Natural killer cell (primary cell): ENCODE data around the gene CCDC194. TPM values are rescaled to one million over a fixed set of nuclear protein-coding genes. Genes with fewer than 3 reads are reported as not detected.

ENCODE experiments used
- ATAC-seq, 3 donors: fragments of 150-1000 bp in 2 of 3; fragments of 200-7000 bp in 1 of 3; cut with Tn5 transposase; 1 replicate in 1 of 3; 2 replicates in 2 of 3; pipeline ENCODE4 v1.10.0; 2021; ENCODE audit warnings: mild to moderate bottlenecking in 2 of 3, moderate library complexity in 2 of 3
- DNase-seq, 2 donors: peaks; one replicate each; pipeline versions ENCODE4 v3.0.0 to v3.0.0-alpha.2; 2013 to 2021; ENCODE audit warnings: mixed read lengths in 1 of 2
- H3K27ac ChIP-seq: one replicate; pipeline ENCODE4 v1.5.1; 2013; ENCODE audit warnings: mild to moderate bottlenecking, low read length
- H3K27me3 ChIP-seq: one replicate; pipeline ENCODE4 v1.6.1; 2013; ENCODE audit warnings: low read length; ENCODE audit not compliant: control insufficient read depth, insufficient read depth
- H3K36me3 ChIP-seq: one replicate; pipeline ENCODE4 v1.6.1; 2013; ENCODE audit warnings: low read length; ENCODE audit not compliant: control insufficient read depth, insufficient read depth
- H3K4me1 ChIP-seq: one replicate; pipeline ENCODE4 v1.6.1; 2013; ENCODE audit warnings: low read length; ENCODE audit not compliant: control insufficient read depth, insufficient read depth
- H3K4me3 ChIP-seq: one replicate; pipeline ENCODE4 v1.5.1; 2013; ENCODE audit warnings: low read length
- H3K9me3 ChIP-seq: one replicate; pipeline ENCODE4 v1.6.1; 2013; ENCODE audit warnings: low read length; ENCODE audit not compliant: control insufficient read depth, insufficient read depth
- H3K27ac Mint-ChIP-seq, 2 donors: one replicate each; pipeline ENCODE4 v1.8.0; 2022; ENCODE audit warnings: mild to moderate bottlenecking in 2 of 2, mixed read lengths in 2 of 2, moderate library complexity in 1 of 2
- H3K27me3 Mint-ChIP-seq, 2 donors: one replicate each; pipeline ENCODE4 v1.8.0; 2022; ENCODE audit warnings: low read depth in 2 of 2, mixed read lengths in 2 of 2
- H3K36me3 Mint-ChIP-seq: one replicate; pipeline ENCODE4 v1.8.0; 2022; ENCODE audit warnings: mixed read lengths
- H3K4me1 Mint-ChIP-seq, 2 donors: one replicate each; pipeline ENCODE4 v1.8.0; 2022; ENCODE audit warnings: mixed read lengths in 2 of 2
- H3K4me3 Mint-ChIP-seq: one replicate; pipeline ENCODE4 v1.8.0; 2022; ENCODE audit warnings: mild to moderate bottlenecking, moderate library complexity, mixed read lengths
- H3K9me3 Mint-ChIP-seq, 2 donors: one replicate each; pipeline ENCODE4 v1.8.0; 2022; ENCODE audit warnings: mixed read lengths in 2 of 2
- WGBS: methylation state at CpG from one replicate; pipeline ENCODE4 v1.1.7; 2013; ENCODE audit warnings: missing lambda C conversion rate; ENCODE audit not compliant: insufficient coverage; 5-methylcytosine and 5-hydroxymethylcytosine counted together
- intact Hi-C: fragments of 100-400 bp; cut with micrococcal nuclease; formaldehyde crosslinking; loops from one replicate; pipeline ENCODE4 v1.14.2; 2022
- total RNA-seq, 4 donors: library from RNA; stranded (reverse); fragments of 120-200 nt in 1 of 4; gene quantifications; one replicate each; pipeline versions ENCODE4 v1.2.3 to v1.2.4, GENCODE V29; 2013 to 2022
- TF ChIP-seq, protein P1 (sequence below): fragments of 200-600 bp; IDR thresholded peaks from one replicate; pipeline ENCODE4 v1.8.0; 2022; ENCODE audit warnings: antibody characterized with exemption

CCDC194 gene
- total RNA-seq, 3 donors from 2014 or later (not counting 1 experiment from before 2014, with no cell fraction given), result 2.7 TPM; not detected in 1

GRCh38 chr19:17420475-17420924 lies 26.5 kb upstream of the CCDC194 start:
- peak overlapping the region; percentile 97 for H3K4me3 Mint-ChIP-seq
- no peaks in the 10 kb centered on the region for H3K9me3 ChIP-seq
- intact Hi-C loops, result no loop called here
- WGBS, result 6% methylated on average over 25 of the region's 25 CpGs
- H3K36me3 Mint-ChIP-seq, result no peaks in the 10 kb centered on the region
- H3K27ac Mint-ChIP-seq, result peak overlapping the region in 1 of 2 donors; percentile 91
- ATAC-seq (peak in 1 of 3 donors; percentile 21), DNase-seq (peak in 1 of 2 donors; percentile 53)
- H3K36me3 ChIP-seq, result no peaks in the 10 kb centered on the region
- H3K4me3 ChIP-seq, result peak overlapping the region; percentile 77
- peak overlapping the region; percentile 13 for H3K27ac ChIP-seq
- TF ChIP-seq, protein P1, sequence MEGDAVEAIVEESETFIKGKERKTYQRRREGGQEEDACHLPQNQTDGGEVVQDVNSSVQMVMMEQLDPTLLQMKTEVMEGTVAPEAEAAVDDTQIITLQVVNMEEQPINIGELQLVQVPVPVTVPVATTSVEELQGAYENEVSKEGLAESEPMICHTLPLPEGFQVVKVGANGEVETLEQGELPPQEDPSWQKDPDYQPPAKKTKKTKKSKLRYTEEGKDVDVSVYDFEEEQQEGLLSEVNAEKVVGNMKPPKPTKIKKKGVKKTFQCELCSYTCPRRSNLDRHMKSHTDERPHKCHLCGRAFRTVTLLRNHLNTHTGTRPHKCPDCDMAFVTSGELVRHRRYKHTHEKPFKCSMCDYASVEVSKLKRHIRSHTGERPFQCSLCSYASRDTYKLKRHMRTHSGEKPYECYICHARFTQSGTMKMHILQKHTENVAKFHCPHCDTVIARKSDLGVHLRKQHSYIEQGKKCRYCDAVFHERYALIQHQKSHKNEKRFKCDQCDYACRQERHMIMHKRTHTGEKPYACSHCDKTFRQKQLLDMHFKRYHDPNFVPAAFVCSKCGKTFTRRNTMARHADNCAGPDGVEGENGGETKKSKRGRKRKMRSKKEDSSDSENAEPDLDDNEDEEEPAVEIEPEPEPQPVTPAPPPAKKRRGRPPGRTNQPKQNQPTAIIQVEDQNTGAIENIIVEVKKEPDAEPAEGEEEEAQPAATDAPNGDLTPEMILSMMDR, result no peak
- no peaks in the 10 kb centered on the region for H3K27me3 ChIP-seq
- peaks cover 20% of the 10 kb centered on the region for H3K4me1 ChIP-seq
- no peaks in the 10 kb centered on the region for H3K27me3 Mint-ChIP-seq
- H3K9me3 Mint-ChIP-seq, result no peaks in the 10 kb centered on the region
- H3K4me1 Mint-ChIP-seq, result peaks cover 8 to 26% of the 10 kb centered on the region in 2 donors

- peak within 1 kb of the TSS; percentile 52 for H3K27ac ChIP-seq
- H3K27me3 Mint-ChIP-seq, result no peaks in the 10 kb centered on the region
- H3K4me1 Mint-ChIP-seq, result peaks cover 8 to 22% of the 10 kb centered on the region in 2 donors
- H3K4me3 Mint-ChIP-seq, result peak within 1 kb of the TSS; percentile 97
- no peaks in the 10 kb centered on the region for H3K9me3 Mint-ChIP-seq
- DNase-seq, result peak; percentile 91 to 100
- peak; percentile 97 to 99 (median 98) for ATAC-seq
- TF ChIP-seq, protein P1, result no peak
- no peaks in the 10 kb centered on the region for H3K36me3 ChIP-seq
- WGBS, result under 1% methylated on average over 85 of the region's 85 CpGs
- peak within 1 kb of the TSS; percentile 77 for H3K4me3 ChIP-seq
- peak within 1 kb of the TSS; percentile 91 to 95 for H3K27ac Mint-ChIP-seq
- no peaks in the 10 kb centered on the region for H3K36me3 Mint-ChIP-seq
- intact Hi-C loops, result no loop called here
- no peaks in the 10 kb centered on the region for H3K27me3 ChIP-seq
- H3K4me1 ChIP-seq, result peaks cover 18% of the 10 kb centered on the region
- H3K9me3 ChIP-seq, result no peaks in the 10 kb centered on the region
Measured at GRCh38 chr19:17419621-17420474, 25.9 kb upstream of the CCDC194 start, which contains the start of gene MVB12A. MVB12A (plus strand) TSS chr19:17420047; CDS start chr19:17420136, 89 bp downstream.

DNA sequence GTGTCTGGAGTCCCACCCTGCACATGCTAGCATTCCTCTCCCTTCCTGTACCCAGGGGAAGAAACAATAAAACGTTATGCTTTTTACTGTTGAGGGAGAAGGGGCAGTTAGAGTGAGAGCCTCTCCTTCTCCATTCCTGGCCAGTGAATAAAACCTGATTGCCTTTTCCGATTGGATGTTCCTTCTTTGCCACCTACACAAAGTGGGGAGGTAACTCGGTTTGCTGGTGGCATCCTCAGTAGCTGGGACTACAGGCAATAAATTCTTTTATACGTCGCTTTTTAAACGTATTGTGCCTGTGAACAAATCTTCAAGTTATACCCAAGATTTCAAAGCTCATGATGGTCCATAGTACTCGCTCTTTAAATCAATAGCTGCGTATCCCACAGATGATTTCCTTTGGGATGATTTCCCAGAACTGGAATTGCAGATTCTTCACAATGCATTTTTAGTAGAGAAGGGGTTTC lies 25.2 kb upstream of the CCDC194 start:
- peaks cover 8 to 17% of the 10 kb centered on the region in 2 donors for H3K4me1 Mint-ChIP-seq
- intact Hi-C loops, result no loop called here
- no peaks in the 10 kb centered on the region for H3K36me3 Mint-ChIP-seq
- peaks cover 16% of the 10 kb centered on the region for H3K4me1 ChIP-seq
- H3K9me3 ChIP-seq, result no peaks in the 10 kb centered on the region
- H3K27ac ChIP-seq, result peak overlapping the region; percentile 52
- TF ChIP-seq, protein P1, result no peak
- peak overlapping the region; percentile 97 for H3K4me3 Mint-ChIP-seq
- peak overlapping the region; percentile 77 for H3K4me3 ChIP-seq
- H3K27ac Mint-ChIP-seq, result peak overlapping the region; percentile 91 to 95
- peaks cover 3% of the 10 kb centered on the region for H3K36me3 ChIP-seq
- no peaks in the 10 kb centered on the region for H3K27me3 Mint-ChIP-seq
- ATAC-seq (no peak), DNase-seq (no peak)
- H3K27me3 ChIP-seq, result no peaks in the 10 kb centered on the region
- 39% methylated on average over 7 of the region's 8 CpGs for WGBS
- no peaks in the 10 kb centered on the region for H3K9me3 Mint-ChIP-seq
